ENCODE data around the gene MMP27.
"Not testable (repeated sequence)": the region's sequence is repeated elsewhere in the genome, so short reads cannot be mapped to it uniquely, and the experiment has no call there.

MMP27 gene, protein sequence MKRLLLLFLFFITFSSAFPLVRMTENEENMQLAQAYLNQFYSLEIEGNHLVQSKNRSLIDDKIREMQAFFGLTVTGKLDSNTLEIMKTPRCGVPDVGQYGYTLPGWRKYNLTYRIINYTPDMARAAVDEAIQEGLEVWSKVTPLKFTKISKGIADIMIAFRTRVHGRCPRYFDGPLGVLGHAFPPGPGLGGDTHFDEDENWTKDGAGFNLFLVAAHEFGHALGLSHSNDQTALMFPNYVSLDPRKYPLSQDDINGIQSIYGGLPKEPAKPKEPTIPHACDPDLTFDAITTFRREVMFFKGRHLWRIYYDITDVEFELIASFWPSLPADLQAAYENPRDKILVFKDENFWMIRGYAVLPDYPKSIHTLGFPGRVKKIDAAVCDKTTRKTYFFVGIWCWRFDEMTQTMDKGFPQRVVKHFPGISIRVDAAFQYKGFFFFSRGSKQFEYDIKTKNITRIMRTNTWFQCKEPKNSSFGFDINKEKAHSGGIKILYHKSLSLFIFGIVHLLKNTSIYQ

DNA sequence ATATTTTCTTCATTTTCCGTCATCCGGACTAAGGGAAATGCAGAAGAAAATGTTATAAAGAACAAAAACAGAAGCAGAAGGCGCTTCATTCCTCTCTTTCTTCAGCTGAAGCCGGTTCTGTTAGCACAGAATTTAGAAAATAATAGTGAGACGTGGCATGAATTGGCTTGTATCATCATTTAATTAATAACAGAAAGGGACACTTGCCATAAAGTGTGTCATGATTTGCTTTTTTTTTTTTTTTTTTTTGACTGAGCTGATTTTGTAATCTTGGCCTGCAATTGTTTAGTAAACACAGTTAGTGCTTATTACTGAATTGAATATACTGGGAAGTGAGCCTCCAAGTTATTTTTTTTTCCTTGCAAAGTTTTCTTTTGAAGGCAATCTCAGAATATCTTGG is at the start of gene MMP27:
Gene MMP27, minus strand, starts transcription at position 144 of the 400 bp plus-strand sequence. Its CDS starts 55 bp downstream, at position 89.
- no peak for DNase-seq

DNA sequence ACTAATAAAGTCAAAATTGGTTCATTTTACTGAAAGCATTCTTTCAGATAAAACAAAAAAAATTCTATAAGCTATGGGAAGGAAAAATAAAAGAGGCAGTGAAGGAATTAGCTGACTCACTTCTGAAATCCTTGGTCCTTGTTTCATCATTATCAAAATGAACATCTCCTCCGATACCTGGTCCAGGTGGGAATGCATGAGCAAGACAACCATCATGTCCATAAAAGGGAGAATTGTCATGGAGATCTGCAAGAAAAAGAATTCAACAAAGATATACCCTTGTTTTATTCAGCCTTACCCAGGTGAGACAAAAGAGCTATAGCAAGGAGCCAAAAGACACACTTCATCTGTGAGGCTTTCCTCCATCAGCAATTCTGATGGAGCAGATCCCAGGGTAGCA is 47.7 kb upstream of the MMP27 start:
- no peak for DNase-seq

DNA sequence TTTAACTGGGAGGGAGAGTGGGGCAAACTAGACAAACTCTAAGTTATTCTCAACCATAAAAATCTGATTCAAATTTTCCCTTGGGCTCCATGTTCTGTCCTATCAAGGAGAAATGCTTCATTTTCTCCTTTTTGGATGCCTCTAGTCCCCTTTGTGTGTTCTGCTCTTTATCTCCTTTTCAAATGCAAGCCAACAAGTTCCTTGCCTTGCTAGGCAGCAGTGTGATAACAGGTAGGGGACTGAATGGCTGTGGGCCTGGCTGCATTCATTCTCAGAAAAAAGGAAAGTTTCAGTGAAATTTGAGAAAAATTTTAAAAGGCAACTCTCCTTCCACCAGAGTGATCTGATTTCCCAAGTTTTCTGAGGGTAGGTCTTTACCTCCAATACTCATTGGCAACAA is 46.1 kb upstream of the MMP27 start:
- no peak for DNase-seq

DNA sequence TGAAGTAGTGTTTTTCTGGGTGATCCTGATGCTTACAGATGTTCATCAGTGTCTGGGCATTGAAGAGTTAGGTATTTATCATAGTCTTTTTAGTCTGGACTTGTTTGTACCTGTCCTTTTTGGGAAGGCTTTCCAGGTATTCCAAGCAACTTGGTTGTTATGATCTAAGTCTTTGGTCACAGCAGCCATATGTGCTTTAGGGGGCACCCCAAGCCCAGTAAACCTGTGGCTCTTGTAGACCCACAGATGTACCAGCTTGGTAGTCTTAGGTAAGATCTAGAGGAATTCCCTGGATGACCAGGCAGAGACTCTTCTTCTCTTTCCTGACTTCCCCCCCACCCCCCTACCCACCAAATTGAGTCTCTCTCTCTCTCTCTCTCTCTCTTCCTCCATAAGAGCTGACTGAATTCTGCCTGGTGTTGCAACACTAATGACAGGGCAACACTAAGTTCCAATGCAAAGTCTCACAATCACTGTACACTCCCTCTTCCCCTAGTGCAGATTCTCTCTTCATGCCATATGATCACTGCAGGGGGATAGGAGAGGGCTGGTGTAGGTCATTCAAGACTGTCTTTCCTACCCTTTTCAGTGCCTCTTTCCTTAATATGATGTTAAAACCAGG is 43.6 kb upstream of the MMP27 start:
- no peak for DNase-seq

DNA sequence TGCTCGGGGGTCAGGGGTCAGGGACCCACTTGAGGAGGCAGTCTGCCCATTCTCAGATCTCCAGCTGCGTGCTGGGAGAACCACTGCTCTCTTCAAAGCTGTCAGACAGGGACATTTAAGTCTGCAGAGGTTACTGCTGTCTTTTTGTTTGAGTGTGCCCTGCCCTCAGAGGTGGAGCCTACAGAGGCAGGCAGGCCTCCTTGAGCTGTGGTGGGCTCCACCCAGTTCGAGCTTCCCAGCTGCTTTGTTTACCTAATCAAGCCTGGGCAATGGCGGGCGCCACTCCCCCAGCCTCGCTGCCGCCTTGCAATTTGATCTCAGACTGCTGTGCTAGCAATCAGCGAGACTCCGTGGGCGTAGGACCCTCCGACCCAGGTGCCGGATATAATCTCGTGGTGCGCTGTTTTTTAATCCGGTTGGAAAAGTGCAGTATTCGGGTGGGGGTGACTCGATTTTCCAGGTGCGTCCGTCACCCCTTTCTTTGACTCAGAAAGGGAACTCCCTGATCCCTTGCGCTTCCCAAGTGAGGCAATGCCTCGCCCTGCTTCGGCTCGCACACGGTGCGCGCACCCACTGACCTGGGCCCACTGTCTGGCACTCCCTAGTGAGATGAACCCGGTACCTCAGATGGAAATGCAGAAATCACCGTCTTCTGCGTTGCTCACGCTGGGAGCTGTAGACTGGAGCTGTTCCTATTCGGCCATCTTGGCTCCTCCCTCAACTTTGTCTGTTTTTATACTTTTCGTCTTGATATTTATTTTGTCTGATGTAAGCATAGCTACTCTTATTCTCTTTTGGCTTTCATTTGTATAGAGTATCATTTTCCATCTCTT is 41.4 kb upstream of the MMP27 start:
- not testable (repeated sequence) for DNase-seq

DNA sequence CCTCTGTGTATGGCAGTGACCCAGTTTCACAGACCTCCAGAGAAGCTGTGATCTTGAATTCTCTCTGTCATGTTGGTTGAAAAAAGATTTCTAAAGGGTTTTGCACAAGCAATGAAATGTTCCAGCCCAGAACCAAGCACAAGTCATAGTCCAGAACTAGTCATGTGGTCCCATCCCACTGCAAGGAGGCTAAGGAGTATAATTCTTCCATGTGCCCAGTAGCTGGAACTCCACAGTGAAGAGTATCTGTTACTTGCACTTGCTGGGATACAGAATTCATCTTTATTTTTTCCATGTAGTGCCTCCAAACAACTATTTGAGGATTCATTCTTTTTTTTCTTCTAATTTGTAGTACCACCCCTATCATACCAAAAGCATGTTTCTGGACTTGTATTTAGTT is 29.1 kb upstream of the MMP27 start:
- DNase-seq, result no peak

DNA sequence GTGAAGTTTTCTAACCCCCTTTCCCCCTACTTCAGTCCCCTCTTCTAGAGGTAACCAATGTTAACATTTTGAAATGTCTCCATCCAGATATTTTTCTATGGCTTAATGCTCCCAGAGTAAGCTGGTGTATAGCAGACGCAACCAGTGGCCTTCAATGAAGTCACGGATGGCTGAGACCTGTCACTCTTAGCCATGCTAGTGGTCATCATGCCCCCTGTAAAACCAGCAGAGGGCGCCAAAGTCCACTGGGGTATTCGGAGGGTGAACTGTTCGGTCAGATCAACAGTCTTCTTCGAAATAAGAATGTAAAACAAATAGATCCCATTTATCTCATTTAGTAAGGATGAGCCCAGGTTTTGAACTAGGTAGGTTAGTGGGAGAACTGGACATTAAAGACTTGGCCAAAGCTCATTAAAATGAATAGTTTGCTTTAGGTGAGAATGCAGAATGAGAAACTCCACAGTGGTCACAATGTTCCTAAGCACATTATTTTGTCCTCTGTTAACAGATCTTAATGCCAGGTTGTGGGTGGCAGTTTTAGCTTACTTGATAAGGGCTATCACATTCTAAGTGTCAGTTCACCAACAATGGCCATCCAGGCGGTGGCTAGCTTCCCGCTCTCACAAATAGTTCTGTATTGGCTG is 27.8 kb upstream of the MMP27 start:
- DNase-seq, result peak; percentile 35

DNA sequence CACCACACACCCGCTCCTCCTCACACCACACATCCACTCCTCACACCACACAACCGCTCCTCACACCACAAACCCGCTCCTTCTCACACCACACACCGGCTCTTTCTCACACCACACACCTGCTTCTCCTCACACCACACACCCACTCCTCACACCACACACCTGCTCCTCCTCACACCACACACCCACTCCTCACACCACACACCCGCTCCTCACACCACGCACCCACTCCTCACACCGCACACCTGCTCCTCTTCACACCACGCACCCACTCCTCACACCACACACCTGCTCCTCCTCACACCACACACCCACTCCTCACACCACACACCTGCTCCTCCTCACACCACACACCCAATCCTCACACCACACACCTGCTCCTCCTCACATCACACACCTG is 25.4 kb upstream of the MMP27 start:
- DNase-seq, result not testable (repeated sequence)

DNA sequence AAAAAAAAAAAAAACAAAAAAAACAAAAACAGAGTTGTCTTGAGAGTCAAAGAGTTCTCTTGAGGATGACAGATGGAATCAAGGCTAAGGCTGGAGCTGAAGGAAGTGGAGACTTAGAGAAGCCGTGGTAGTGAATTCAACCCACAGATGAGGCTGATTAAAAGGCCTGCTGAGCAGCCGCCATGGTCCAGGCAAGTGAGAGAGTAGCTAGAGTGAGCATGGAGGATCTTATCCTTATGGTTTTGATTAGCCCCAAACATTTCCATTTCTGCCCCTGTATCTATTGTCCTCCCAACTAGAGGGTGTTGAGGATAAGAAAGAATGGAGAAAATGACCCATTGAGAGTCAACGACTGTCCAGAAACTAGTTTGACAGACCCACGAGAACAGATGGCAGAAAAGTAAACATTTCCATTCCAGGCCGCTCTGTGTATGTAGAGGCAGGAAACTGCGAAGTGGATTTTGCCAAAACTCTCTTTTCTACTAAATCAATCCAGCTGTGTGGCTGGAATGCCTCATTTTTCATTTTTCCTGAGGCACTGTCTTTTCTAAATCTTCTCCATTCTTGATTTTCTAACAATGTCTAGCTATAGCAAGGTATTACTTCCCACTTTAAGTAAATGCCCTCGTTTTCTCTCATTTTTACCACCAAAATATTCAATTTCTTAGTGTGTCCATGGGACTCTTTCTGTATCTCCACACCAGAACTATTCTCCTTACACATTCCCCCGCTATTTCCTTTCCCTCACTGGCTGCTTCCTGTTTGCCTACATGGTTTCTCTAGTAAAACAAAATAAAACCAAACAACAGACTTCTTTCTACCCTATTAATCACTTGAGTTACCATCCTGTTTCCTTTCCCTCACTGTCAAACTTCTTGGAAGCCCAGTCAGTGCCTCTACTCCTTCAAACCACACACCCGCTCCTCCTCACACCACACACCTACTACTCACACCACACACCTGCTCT is 24.6 kb upstream of the MMP27 start:
- DNase-seq, result no peak

DNA sequence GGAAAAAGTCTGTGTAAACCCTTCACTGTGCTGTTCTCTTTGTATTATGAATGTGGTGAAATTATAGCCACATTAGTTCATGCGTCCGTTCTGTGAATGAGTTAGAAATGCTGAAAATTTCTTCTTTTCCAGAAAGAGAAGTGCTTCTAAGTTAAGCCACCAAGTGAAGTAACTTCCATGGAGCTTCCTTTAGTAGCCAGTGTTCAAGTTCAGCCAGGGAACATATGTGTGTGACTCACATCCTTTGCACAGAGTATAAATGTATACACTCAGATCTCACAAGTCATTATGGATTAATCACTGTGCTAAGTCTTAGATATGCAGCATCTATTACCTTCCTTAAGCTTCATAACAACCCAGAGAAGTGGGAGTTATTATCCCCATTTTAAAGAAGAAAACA is 22.3 kb upstream of the MMP27 start:
- no peak for DNase-seq

DNA sequence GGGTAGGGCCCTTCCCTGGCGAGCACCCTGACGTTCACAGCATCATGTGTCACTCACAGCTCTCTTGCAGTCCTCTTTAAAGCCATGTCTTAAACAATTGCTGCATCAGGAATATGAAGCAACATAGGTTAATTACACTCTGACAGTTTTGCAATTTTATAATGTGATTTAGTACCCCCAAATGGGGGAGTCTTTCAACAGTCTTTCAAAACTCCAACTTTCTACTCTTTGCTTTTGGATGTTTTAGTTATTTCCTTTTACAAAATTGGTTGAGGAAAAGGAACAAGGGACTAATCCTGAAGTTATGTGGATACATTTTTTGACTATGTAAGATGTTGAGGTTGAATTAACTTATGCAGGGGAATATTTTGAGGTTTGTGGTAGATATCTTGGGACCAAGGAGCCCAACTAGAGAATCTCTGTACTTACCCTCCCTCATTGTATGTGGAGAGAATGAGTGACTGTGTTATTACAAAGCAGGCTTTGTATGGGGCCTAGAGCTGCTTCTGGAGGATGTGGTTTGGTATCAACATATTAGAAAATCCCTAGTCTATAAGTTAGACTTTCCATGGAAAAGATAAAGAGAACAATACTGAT is 19.4 kb upstream of the MMP27 start, which contains the start of gene MMP8:
Gene MMP8, minus strand, starts transcription at position 51 of the 597 bp plus-strand sequence. CDS start 99 bp downstream, outside the sequence.
- DNase-seq, result no peak

DNA sequence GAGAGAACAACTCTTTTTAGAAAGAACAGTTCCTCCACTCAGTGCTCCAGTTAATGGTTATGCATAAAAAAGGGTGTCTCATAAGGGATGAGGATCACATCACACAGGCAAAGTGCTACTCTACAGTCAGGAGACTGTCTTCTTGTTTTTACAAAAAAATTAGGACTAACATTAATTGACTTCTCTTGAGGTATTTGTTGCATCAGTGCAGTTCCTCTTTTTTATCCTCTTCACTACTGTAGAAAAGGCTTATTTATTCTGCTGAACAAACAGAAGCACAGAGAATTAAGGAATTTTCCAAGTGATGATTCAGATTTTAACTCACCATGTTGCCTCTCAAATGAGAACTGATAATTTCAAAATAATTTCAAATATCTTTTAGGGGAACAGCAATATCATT is 17.3 kb upstream of the MMP27 start:
- DNase-seq, result no peak

DNA sequence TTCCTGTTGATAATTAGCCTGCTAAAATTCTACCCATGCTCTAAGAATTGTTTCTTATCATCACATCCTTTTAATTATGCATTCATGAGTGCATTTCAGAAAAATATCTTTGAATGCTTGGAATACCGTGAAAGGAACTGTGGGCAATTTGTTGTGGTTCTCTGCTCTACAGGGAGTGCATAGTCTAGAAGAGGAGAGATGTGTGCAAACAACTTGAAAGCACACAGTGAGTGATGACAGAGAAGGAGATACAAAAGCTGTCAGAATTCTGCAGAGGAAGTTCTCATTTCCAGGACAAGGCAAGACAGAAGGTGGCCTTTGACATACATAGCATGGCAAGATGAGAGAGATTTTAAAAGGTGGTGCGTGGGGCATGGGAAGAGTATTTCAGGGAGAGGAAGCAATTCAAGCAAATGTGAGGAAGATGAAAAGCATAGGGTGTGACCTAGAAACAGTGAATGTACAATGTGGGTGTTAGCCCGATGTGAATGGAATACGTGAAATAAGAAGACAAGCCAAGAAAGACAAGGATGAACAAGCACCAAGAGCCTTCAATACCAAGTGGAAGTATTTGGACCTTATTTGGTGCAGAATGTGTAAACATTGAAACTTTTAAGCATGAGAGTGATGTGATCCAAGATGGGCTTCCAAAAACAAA is 14.2 kb upstream of the MMP27 start:
- no peak for DNase-seq

DNA sequence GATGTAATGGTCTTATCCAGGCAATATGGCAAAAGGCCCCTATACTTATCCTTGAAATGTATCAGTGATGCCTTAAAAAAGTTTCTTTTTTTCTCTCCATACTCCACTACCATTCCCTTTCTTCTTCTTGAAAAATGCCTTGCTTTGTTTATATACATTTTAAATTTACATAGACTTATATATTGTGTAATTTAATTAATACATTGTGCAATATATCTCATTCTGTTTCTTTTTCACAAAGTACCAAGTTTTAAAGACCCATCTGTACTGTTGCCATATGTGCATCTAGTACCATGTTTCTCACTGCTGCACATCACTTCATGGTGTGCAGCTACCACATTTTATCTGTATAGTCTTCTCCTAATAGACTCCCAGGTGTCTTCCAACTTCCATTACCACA is 11.7 kb upstream of the MMP27 start:
- DNase-seq, result no peak

DNA sequence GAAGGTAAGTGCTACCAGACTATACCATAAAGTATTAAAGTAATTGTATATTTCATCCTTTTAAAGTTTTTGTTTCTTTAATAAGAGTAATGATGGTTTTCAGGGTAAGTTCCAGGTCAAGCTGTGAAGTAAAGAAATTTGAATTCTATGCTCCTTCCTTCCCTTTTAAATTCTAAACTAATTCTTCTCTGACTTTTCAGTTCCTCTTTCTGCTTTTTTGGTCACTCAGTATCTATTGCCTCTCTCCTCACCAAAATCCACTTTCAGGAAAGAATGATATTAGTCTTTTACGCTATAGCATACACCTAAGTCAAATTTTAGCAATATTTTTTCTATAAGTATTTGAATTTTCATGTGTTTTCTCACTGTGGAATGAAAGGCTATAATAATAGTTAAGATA is 11.0 kb upstream of the MMP27 start:
- no peak for DNase-seq

DNA sequence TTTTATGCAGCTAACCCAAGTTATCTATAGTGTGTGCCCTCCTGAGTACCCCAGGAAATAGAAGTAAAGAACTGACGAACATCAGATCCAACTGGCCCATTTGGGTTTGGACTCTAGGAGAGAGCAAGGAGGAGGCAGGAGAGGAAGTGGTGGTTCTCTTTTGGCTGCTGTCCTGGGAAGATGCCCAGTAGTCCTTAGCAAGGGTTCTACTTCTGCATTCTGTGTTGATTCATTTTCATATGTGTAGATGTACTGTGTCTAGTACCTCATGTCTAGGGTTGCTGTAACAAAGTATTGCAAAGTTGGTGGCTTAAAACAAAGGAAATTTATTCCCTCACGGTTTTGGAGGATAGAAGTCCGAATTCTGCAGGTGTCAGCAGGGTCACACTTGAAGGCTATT is 6.6 kb upstream of the MMP27 start:
- no peak for DNase-seq

DNA sequence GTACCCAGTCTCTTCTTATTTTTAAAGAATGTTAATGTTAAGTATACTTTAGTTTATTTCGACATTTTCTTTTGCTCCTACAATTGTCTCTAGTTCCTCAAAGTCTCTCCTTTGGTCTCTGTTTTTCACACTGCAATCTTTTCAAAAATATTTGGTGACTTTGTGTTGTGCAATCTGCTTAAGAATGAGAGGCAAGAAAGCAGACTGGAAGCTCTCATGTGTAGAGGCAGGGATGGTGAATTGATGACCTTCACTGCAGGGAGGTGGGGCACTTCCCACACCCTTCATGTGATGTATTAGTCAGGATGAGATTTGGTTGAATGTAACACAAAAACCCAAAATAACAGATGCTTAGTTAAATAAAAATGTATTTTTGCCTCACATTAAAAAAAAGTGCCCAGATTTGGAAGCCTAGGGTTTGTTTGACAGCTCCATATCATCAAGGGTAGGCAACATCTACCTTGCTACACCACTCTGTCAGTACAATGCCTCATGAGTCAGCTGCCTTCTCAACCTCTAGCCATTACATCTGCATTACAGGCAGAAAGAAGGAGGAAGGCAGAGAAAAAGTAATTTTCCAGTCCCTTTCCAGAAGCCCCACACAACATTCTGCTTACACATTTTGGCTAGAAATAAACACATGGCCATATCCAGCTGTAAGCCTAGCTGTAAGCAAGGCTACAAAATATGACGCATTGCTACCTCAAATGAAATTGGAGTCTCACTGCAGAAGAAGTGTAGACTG is 3.8 kb upstream of the MMP27 start:
- no peak for DNase-seq

DNA sequence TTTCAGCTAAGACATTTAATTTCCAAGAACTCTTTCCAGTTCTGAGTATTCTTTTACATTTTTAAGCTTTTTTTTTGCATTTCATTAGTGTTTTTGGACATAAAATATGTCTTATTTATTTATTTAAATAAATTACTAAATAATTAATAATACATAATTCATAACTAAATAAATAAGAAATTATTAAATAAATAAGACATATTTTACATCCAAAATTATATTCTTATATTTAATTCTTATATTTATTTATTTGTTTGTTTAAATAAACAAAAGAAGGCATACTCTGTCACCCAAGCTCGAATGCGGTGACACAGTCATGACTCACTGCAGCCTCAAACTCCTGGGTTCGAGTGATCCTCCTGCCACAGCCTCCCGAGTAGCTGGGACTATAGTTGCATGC is 3.1 kb upstream of the MMP27 start:
- DNase-seq, result no peak

DNA sequence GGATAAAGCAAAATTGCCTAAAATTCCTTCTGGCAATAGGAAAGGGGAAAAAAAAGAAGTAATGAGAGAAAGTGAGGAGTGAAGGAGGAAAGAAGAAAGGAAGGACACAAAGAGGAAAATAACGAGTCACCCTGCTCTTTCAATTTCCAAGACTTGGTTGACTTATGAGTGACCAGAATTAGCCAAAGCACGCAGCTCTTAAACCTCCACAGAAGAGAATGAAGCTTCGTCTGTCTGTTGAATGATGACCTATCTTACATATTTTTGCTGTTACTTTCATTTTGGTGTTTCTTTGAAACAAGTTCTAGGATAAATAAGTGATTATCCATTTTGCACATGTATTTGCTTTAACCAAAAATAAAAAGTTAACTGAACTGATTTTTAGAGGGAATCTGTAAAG is 728 bp downstream of the MMP27 start:
- no peak for DNase-seq

Data from NCI-H2029 (cell line).